Activated naive CD4-positive, alpha-beta T cell treated with anti-CD3 and anti-CD28 coated beads, Interleukin-2, amount 50 U/mL, for 72 hours (primary cell): ENCODE data around the gene CCBE1. TPM values are rescaled to one million over a fixed set of nuclear protein-coding genes. Genes with fewer than 3 reads are reported as not detected.

Source experiments
- ATAC-seq, 2 donors: fragments of 150-1000 bp; cut with Tn5 transposase; 2 replicates each; pipeline ENCODE4 v1.10.0; 2021; ENCODE audit warnings: mild to moderate bottlenecking in 2 of 2, moderate library complexity in 2 of 2
- DNase-seq, 2 donors: peaks; one replicate each; pipeline ENCODE4 v3.0.0; 2021 to 2022; ENCODE audit warnings: low spot score in 2 of 2
- H3K27ac Mint-ChIP-seq, 2 donors: one replicate each; pipeline ENCODE4 v1.8.0; 2022; ENCODE audit warnings: mild to moderate bottlenecking in 2 of 2, mixed read lengths in 2 of 2
- H3K36me3 Mint-ChIP-seq, 2 donors: one replicate each; pipeline ENCODE4 v1.8.0; 2022; ENCODE audit warnings: mixed read lengths in 2 of 2
- H3K9me3 Mint-ChIP-seq, 2 donors: one replicate each; pipeline ENCODE4 v1.8.0; 2022; ENCODE audit warnings: mixed read lengths in 2 of 2
- total RNA-seq, 2 donors: library from RNA; stranded (reverse); gene quantifications; one replicate each; pipeline ENCODE4 v1.2.3, GENCODE V29; 2022

CCBE1 gene
- total RNA-seq, 2 donors from 2014 or later = 0.08 to 0.27 TPM

- no peaks in the 10 kb centered on the region for H3K36me3 Mint-ChIP-seq
- no peaks in the 10 kb centered on the region for H3K9me3 Mint-ChIP-seq
Observed at GRCh38 chr18:59592624-59593023, 104.6 kb downstream of the CCBE1 start.

GRCh38 chr18:59582395-59582794 is 114.8 kb downstream of the CCBE1 start:
- ATAC-seq (no peak), DNase-seq (no peak)
- Mint-ChIP-seq H3K9me3 (no peaks in the 10 kb centered on the region), H3K27ac (no peak overlapping the region), H3K36me3 (no peaks in the 10 kb centered on the region)

More at GRCh38 chr18:59592624-59593023, 104.6 kb downstream of the CCBE1 start:
- H3K27ac Mint-ChIP-seq = no peak overlapping the region
- no peak for DNase-seq
- no peak for ATAC-seq

GRCh38 chr18:59579509-59579908 is 117.7 kb downstream of the CCBE1 start:
- no peak overlapping the region for H3K27ac Mint-ChIP-seq
- no peak for DNase-seq
- H3K9me3 Mint-ChIP-seq = peaks cover 0 to 5% of the 10 kb centered on the region in 2 donors
- ATAC-seq = no peak
- no peaks in the 10 kb centered on the region for H3K36me3 Mint-ChIP-seq

- DNase-seq (no peak), ATAC-seq (no peak)
- no peaks in the 10 kb centered on the region for H3K36me3 Mint-ChIP-seq
- H3K9me3 Mint-ChIP-seq = peaks cover 0 to 5% of the 10 kb centered on the region in 2 donors
- H3K27ac Mint-ChIP-seq = no peak overlapping the region
Observed at GRCh38 chr18:59577386-59577655, 119.9 kb downstream of the CCBE1 start.

GRCh38 chr18:59576541-59577385 is 120.5 kb downstream of the CCBE1 start:
- no peak overlapping the region for H3K27ac Mint-ChIP-seq
- peaks cover 0 to 5% of the 10 kb centered on the region in 2 donors for H3K9me3 Mint-ChIP-seq
- H3K36me3 Mint-ChIP-seq = no peaks in the 10 kb centered on the region
- no peak for ATAC-seq
- no peak for DNase-seq

GRCh38 chr18:59575995-59576394 is 121.2 kb downstream of the CCBE1 start:
- Mint-ChIP-seq H3K9me3 (peaks cover 0 to 5% of the 10 kb centered on the region in 2 donors), H3K36me3 (no peaks in the 10 kb centered on the region), H3K27ac (no peak overlapping the region)
- DNase-seq = no peak
- no peak for ATAC-seq

GRCh38 chr18:59573962-59574361 is 123.3 kb downstream of the CCBE1 start:
- H3K9me3 Mint-ChIP-seq = peaks cover 0 to 5% of the 10 kb centered on the region in 2 donors
- H3K36me3 Mint-ChIP-seq = no peaks in the 10 kb centered on the region
- no peak for ATAC-seq

GRCh38 chr18:59571902-59572301 is 125.3 kb downstream of the CCBE1 start:
- H3K9me3 Mint-ChIP-seq = peaks cover 0 to 4% of the 10 kb centered on the region in 2 donors
- DNase-seq (no peak), ATAC-seq (no peak)
- no peaks in the 10 kb centered on the region for H3K36me3 Mint-ChIP-seq
- no peak overlapping the region for H3K27ac Mint-ChIP-seq

More at GRCh38 chr18:59573962-59574361, 123.3 kb downstream of the CCBE1 start:
- DNase-seq = no peak
- no peak overlapping the region for H3K27ac Mint-ChIP-seq

GRCh38 chr18:59570796-59571195 is 126.4 kb downstream of the CCBE1 start:
- H3K36me3 Mint-ChIP-seq = no peaks in the 10 kb centered on the region
- no peak for DNase-seq

GRCh38 chr18:59570101-59570775 is 127.0 kb downstream of the CCBE1 start:
- ATAC-seq (no peak), DNase-seq (no peak)
- no peaks in the 10 kb centered on the region for H3K36me3 Mint-ChIP-seq
- H3K9me3 Mint-ChIP-seq = no peaks in the 10 kb centered on the region
- H3K27ac Mint-ChIP-seq = no peak overlapping the region

More at GRCh38 chr18:59570796-59571195, 126.4 kb downstream of the CCBE1 start:
- ATAC-seq = no peak
- no peaks in the 10 kb centered on the region for H3K9me3 Mint-ChIP-seq
- H3K27ac Mint-ChIP-seq = no peak overlapping the region

- H3K36me3 Mint-ChIP-seq = no peaks in the 10 kb centered on the region
- no peaks in the 10 kb centered on the region for H3K9me3 Mint-ChIP-seq
- no peak for ATAC-seq
- no peak overlapping the region for H3K27ac Mint-ChIP-seq
- no peak for DNase-seq
Observed at GRCh38 chr18:59569390-59569791, 127.8 kb downstream of the CCBE1 start.

- H3K27ac Mint-ChIP-seq = no peak overlapping the region
- peaks cover 0 to 3% of the 10 kb centered on the region in 2 donors for H3K9me3 Mint-ChIP-seq
- DNase-seq = no peak
Observed at GRCh38 chr18:59567431-59567830, 129.8 kb downstream of the CCBE1 start.

GRCh38 chr18:59566533-59566971 is 130.7 kb downstream of the CCBE1 start:
- H3K36me3 Mint-ChIP-seq = no peaks in the 10 kb centered on the region
- ATAC-seq (no peak), DNase-seq (no peak)
- H3K9me3 Mint-ChIP-seq = peaks cover 0 to 3% of the 10 kb centered on the region in 2 donors
- no peak overlapping the region for H3K27ac Mint-ChIP-seq

More at GRCh38 chr18:59567431-59567830, 129.8 kb downstream of the CCBE1 start:
- no peak for ATAC-seq
- no peaks in the 10 kb centered on the region for H3K36me3 Mint-ChIP-seq

- Mint-ChIP-seq H3K9me3 (peaks cover 0 to 3% of the 10 kb centered on the region in 2 donors), H3K27ac (no peak overlapping the region), H3K36me3 (no peaks in the 10 kb centered on the region)
- ATAC-seq (peak in 1 of 2 donors; percentile 58), DNase-seq (no peak)
Observed at GRCh38 chr18:59565957-59566356, 131.3 kb downstream of the CCBE1 start.

- DNase-seq (no peak), ATAC-seq (no peak)
- peaks cover 0 to 3% of the 10 kb centered on the region in 2 donors for H3K9me3 Mint-ChIP-seq
- H3K36me3 Mint-ChIP-seq = no peaks in the 10 kb centered on the region
- no peak overlapping the region for H3K27ac Mint-ChIP-seq
Observed at GRCh38 chr18:59564561-59564960, 132.7 kb downstream of the CCBE1 start.

- no peak for DNase-seq
- ATAC-seq = no peak
- peaks cover 0 to 8% of the 10 kb centered on the region in 2 donors for H3K9me3 Mint-ChIP-seq
- no peaks in the 10 kb centered on the region for H3K36me3 Mint-ChIP-seq
- H3K27ac Mint-ChIP-seq = no peak overlapping the region
Observed at GRCh38 chr18:59563176-59563785, 133.9 kb downstream of the CCBE1 start.

GRCh38 chr18:59562751-59563150 is 134.5 kb downstream of the CCBE1 start:
- Mint-ChIP-seq H3K36me3 (no peaks in the 10 kb centered on the region), H3K27ac (no peak overlapping the region), H3K9me3 (peaks cover 0 to 8% of the 10 kb centered on the region in 2 donors)
- DNase-seq = no peak
- no peak for ATAC-seq
